Measurements from ENCODE around the gene FER. TPM values are rescaled to one million over a fixed set of nuclear protein-coding genes. Genes with fewer than 3 reads are reported as not detected.

Gene FER
- total RNA-seq, 1 experiment from 2014 or later: 18.0 TPM

DNA sequence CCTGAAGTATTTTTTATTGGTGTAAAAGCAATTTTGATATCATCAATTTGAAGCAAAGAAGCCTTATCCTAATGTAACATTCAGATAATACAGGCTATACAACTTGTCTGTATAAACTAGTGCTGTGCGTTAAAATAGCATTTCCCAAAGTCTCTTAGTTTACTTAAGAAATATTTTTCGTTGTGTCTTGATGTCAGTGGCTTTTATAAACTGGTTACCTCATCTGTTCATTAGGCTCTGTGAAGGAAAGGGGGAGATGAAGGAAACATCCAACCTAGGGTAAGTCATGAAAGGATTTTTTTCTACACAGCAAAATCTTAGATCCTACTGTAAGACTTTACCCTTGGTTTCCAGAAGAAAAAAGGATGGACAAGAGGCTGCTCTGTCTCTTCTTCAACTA lies 389.2 kb downstream of the FER start:
- Mint-ChIP-seq H3K36me3 (ENCODE audit: insufficient read depth in 1 of 3, low read depth in 3 of 3) (no peaks in the 10 kb centered on the region), H3K9me3 (no peaks in the 10 kb centered on the region), H3K4me3 (no peak overlapping the region), H3K27ac (no peak overlapping the region), H3K4me1 (0 out of 4 replicates have a peak, but pooled peaks cover 0 to 3% of the 10 kb centered on the region in 2 experiments), H3K27me3 (ENCODE audit: low read depth) (no peaks in the 10 kb centered on the region)
- no peak overlapping the region for H2BK12ac ChIP-seq (ENCODE audit: insufficient read length, low read depth, low read length)
- no peak overlapping the region for H3K9ac ChIP-seq (ENCODE audit: extremely low read depth, insufficient read length, low read length)
- H3K9me3 ChIP-seq (ENCODE audit: control insufficient read depth, low read depth, low read length): no peaks in the 10 kb centered on the region
- no peak overlapping the region for H3K14ac ChIP-seq (ENCODE audit: insufficient read depth, low read length)
- no peak overlapping the region for H3K4me2 ChIP-seq (ENCODE audit: insufficient read depth, insufficient read length, low read length)
- TF ChIP-seq, protein P1, sequence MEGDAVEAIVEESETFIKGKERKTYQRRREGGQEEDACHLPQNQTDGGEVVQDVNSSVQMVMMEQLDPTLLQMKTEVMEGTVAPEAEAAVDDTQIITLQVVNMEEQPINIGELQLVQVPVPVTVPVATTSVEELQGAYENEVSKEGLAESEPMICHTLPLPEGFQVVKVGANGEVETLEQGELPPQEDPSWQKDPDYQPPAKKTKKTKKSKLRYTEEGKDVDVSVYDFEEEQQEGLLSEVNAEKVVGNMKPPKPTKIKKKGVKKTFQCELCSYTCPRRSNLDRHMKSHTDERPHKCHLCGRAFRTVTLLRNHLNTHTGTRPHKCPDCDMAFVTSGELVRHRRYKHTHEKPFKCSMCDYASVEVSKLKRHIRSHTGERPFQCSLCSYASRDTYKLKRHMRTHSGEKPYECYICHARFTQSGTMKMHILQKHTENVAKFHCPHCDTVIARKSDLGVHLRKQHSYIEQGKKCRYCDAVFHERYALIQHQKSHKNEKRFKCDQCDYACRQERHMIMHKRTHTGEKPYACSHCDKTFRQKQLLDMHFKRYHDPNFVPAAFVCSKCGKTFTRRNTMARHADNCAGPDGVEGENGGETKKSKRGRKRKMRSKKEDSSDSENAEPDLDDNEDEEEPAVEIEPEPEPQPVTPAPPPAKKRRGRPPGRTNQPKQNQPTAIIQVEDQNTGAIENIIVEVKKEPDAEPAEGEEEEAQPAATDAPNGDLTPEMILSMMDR (conservative IDR thresholded peaks at IDR 0.05): no peak
- no peaks in the 10 kb centered on the region for H3K79me2 ChIP-seq (ENCODE audit: insufficient read depth, low read length)
- no peak overlapping the region for H3K4ac ChIP-seq (ENCODE audit: low read depth, low read length)
- H2BK20ac ChIP-seq (ENCODE audit: low read depth, low read length, poor library complexity, severe bottlenecking): no peak overlapping the region
- no peak overlapping the region for H3K27ac ChIP-seq (ENCODE audit: insufficient read length, low read depth, low read length)
- no peak overlapping the region for H4K5ac ChIP-seq (ENCODE audit: insufficient read length, low read depth, low read length)
- no peak overlapping the region for H3K23ac ChIP-seq (ENCODE audit: insufficient read length, low read depth, low read length)
- no peaks in the 10 kb centered on the region for H3K27me3 ChIP-seq (ENCODE audit: insufficient read depth, low read length)
- H2AK5ac ChIP-seq (ENCODE audit: insufficient read length, low read length): no peak overlapping the region
- no peaks in the 10 kb centered on the region for H3K79me1 ChIP-seq (ENCODE audit: insufficient read depth, low read depth, low read length, poor library complexity, severe bottlenecking)
- H2BK120ac ChIP-seq (ENCODE audit: low read depth, low read length, poor library complexity, severe bottlenecking): no peak overlapping the region
- H3K18ac ChIP-seq (ENCODE audit: insufficient read length, low read depth, low read length): no peak overlapping the region
- no peaks in the 10 kb centered on the region for H4K20me1 ChIP-seq (ENCODE audit: control insufficient read depth, insufficient read depth, insufficient read length)
- no peak overlapping the region for H4K91ac ChIP-seq (ENCODE audit: insufficient read length, low read depth, low read length)
- H3T11ph ChIP-seq (ENCODE audit: low read length): no peak overlapping the region
- H2AFZ ChIP-seq (ENCODE audit: low read length): no peak overlapping the region
- no peak overlapping the region for H3K56ac ChIP-seq (ENCODE audit: insufficient read length, low read depth, low read length)
- WGBS (ENCODE audit: extremely low coverage, insufficient read length, low lambda C conversion rate): no CpG with 5 or more reads among the region's 2 CpGs
- H2BK15ac ChIP-seq (ENCODE audit: low read depth, low read length): no peak overlapping the region
- no peak for DNase-seq
- H2BK5ac ChIP-seq (ENCODE audit: insufficient read length, low read length): no peak overlapping the region
- H4K8ac ChIP-seq (replicated peaks; ENCODE audit: insufficient read length, low read depth, low read length): no peak overlapping the region
- no peaks in the 10 kb centered on the region for H3K23me2 ChIP-seq (ENCODE audit: insufficient read length, low read depth, low read length, poor library complexity, severe bottlenecking)
- H3K4me1 ChIP-seq (ENCODE audit: insufficient read depth, low read length): no peaks in the 10 kb centered on the region
